ENCODE results near the gene CYB561. TPM values are rescaled to one million over a fixed set of nuclear protein-coding genes. Genes with fewer than 3 reads are reported as not detected.

Gene CYB561
- total and polyA plus RNA-seq, 2 experiments from 2014 or later = 15.9 to 19.1 TPM

DNA sequence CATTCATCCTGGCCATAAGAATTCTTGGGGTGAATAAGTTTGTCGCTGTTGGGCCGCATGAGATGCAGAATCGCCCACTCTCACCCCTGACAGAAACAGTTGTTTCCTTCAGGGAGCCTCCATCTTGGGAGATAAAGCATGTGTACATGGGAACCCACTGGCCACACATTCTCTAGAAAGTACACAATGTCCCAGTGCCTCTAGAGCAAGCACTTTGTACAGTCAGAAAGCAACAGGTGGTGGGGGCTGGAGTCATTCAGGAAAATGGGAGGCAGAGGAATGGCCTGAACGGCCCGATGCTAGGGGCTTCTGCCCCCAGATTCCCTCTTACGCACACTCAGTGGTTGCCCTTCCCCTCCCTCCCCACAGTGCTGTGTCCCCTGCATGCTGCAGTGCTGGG lies 46.8 kb upstream of the CYB561 start:
- Histone ChIP-seq H3F3A (ENCODE audit: insufficient read depth) (no peaks in the 10 kb centered on the region), H3K4me2 (ENCODE audit: unreplicated experiment) (no peak overlapping the region), H3K79me2 (ENCODE audit: insufficient read depth) (no peaks in the 10 kb centered on the region), H3K9ac (no peak overlapping the region), H3K4me3 (no peak overlapping the region), H3K4me1 (ENCODE audit: insufficient read depth) (no peaks in the 10 kb centered on the region), H3K9me2 (ENCODE audit: insufficient read depth) (no peaks in the 10 kb centered on the region), H3K27me3 (replicated peaks; ENCODE audit: insufficient read depth) (no peaks in the 10 kb centered on the region), H3K36me3 (ENCODE audit: low read depth) (no peaks in the 10 kb centered on the region), H2AFZ (no peak overlapping the region), H4K20me1 (ENCODE audit: insufficient read depth) (no peaks in the 10 kb centered on the region), H3K27ac (no peak overlapping the region), H3K9me3 (ENCODE audit: low read depth) (no peaks in the 10 kb centered on the region)
- TF ChIP-seq EZH2phosphoT487 (IDR thresholded peaks at IDR 0.05; ENCODE audit: insufficient read depth, low read depth) (no peak), EZH2 (IDR thresholded peaks at IDR 0.05; ENCODE audit: insufficient read depth, poor library complexity, severe bottlenecking) (no peak)
- DNase-seq = no peak
- WGBS, 2 experiments (ENCODE audit: low coverage in 1 of 2, low lambda C conversion rate in 2 of 2, missing lambda C conversion rate in 2 of 2) = 86 to 90% methylated on average over 6 of the region's 6 CpGs
- in situ Hi-C loops (cut with MboI) = no loop called here

DNA sequence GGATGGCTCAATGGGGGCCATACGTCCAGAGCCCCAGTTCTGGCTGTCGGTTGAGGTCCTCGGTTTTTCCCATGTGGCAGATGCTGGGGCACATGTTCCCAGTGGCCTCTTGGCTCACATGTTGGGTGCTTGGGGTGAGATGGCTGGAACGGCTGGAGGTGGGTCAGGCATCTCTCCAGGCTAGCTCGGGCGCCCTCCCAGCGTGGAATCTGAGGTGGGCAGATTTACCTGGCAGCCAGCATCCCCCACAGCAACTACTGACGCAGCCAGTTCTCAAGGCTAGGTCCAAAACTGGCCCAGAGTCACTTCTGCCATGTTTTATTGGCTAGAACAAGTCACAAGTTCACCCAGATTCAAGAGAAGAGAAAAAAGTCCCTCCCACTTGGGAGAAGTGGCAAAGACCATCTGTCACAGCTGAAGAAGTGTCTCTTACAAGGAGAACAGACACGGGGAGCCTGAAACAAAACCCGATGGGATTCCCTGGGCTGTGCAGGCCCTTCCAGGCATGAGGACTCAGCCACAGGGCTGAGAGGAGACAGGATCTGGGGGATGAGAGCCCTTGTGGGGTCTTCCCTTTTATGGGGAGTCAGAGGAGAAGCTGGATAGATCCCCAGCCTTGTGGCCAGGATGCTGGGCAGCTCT lies 46.0 kb upstream of the CYB561 start:
- TF ChIP-seq EZH2 (IDR thresholded peaks at IDR 0.05; ENCODE audit: insufficient read depth, poor library complexity, severe bottlenecking) (no peak), EZH2phosphoT487 (IDR thresholded peaks at IDR 0.05; ENCODE audit: insufficient read depth, low read depth) (no peak)
- Histone ChIP-seq H3K36me3 (ENCODE audit: low read depth) (no peaks in the 10 kb centered on the region), H3K27ac (no peak overlapping the region), H3K4me3 (no peak overlapping the region), H3K27me3 (replicated peaks; ENCODE audit: insufficient read depth) (no peaks in the 10 kb centered on the region), H3K9ac (no peak overlapping the region), H3F3A (ENCODE audit: insufficient read depth) (no peaks in the 10 kb centered on the region), H3K9me3 (ENCODE audit: low read depth) (no peaks in the 10 kb centered on the region), H2AFZ (no peak overlapping the region), H3K4me1 (ENCODE audit: insufficient read depth) (no peaks in the 10 kb centered on the region), H3K9me2 (ENCODE audit: insufficient read depth) (no peaks in the 10 kb centered on the region), H4K20me1 (ENCODE audit: insufficient read depth) (no peaks in the 10 kb centered on the region), H3K79me2 (ENCODE audit: insufficient read depth) (no peaks in the 10 kb centered on the region), H3K4me2 (ENCODE audit: unreplicated experiment) (no peak overlapping the region)
- DNase-seq = no peak
- in situ Hi-C loops (cut with MboI) = no loop called here
- WGBS, 2 experiments (ENCODE audit: low coverage in 1 of 2, low lambda C conversion rate in 2 of 2, missing lambda C conversion rate in 2 of 2) = 71 to 77% methylated on average over 10 of the region's 10 CpGs

- no peak overlapping the region for H3K4me3 ChIP-seq
- H3K9ac ChIP-seq = no peak overlapping the region
- H3K79me2 ChIP-seq (ENCODE audit: insufficient read depth) = no peaks in the 10 kb centered on the region
- no peak for DNase-seq
- H3K27me3 ChIP-seq (replicated peaks; ENCODE audit: insufficient read depth) = no peaks in the 10 kb centered on the region
- H3K4me1 ChIP-seq (ENCODE audit: insufficient read depth) = no peaks in the 10 kb centered on the region
- WGBS, 2 experiments (ENCODE audit: low coverage in 1 of 2, low lambda C conversion rate in 2 of 2, missing lambda C conversion rate in 2 of 2) = 78 to 82% methylated on average over 8 of the region's 8 CpGs
- H3K9me2 ChIP-seq (ENCODE audit: insufficient read depth) = no peaks in the 10 kb centered on the region
- H3K9me3 ChIP-seq (ENCODE audit: low read depth) = no peaks in the 10 kb centered on the region
- no peak overlapping the region for H2AFZ ChIP-seq
- H3F3A ChIP-seq (ENCODE audit: insufficient read depth) = no peaks in the 10 kb centered on the region
- no peaks in the 10 kb centered on the region for H3K36me3 ChIP-seq (ENCODE audit: low read depth)
- H3K27ac ChIP-seq = no peak overlapping the region
- in situ Hi-C loops (cut with MboI) = no loop called here
- H4K20me1 ChIP-seq (ENCODE audit: insufficient read depth) = no peaks in the 10 kb centered on the region
- no peak overlapping the region for H3K4me2 ChIP-seq (ENCODE audit: unreplicated experiment)
- TF ChIP-seq EZH2 (IDR thresholded peaks at IDR 0.05; ENCODE audit: insufficient read depth, poor library complexity, severe bottlenecking) = no peak
- no peak for TF ChIP-seq EZH2phosphoT487 (IDR thresholded peaks at IDR 0.05; ENCODE audit: insufficient read depth, low read depth)
Measured at GRCh38 chr17:63491413-63491812, 45.3 kb upstream of the CYB561 start.

GRCh38 chr17:63490858-63491400 lies 44.8 kb upstream of the CYB561 start:
- Histone ChIP-seq H3K27ac (no peak overlapping the region), H3K79me2 (ENCODE audit: insufficient read depth) (no peaks in the 10 kb centered on the region), H3K9ac (no peak overlapping the region), H2AFZ (no peak overlapping the region), H3F3A (ENCODE audit: insufficient read depth) (no peaks in the 10 kb centered on the region), H3K4me1 (ENCODE audit: insufficient read depth) (no peaks in the 10 kb centered on the region), H3K9me2 (ENCODE audit: insufficient read depth) (no peaks in the 10 kb centered on the region), H3K36me3 (ENCODE audit: low read depth) (no peaks in the 10 kb centered on the region), H4K20me1 (ENCODE audit: insufficient read depth) (no peaks in the 10 kb centered on the region), H3K4me3 (no peak overlapping the region), H3K27me3 (replicated peaks; ENCODE audit: insufficient read depth) (no peaks in the 10 kb centered on the region), H3K9me3 (ENCODE audit: low read depth) (no peaks in the 10 kb centered on the region), H3K4me2 (ENCODE audit: unreplicated experiment) (no peak overlapping the region)
- in situ Hi-C loops (cut with MboI) = no loop called here
- WGBS, 2 experiments (ENCODE audit: low coverage in 1 of 2, low lambda C conversion rate in 2 of 2, missing lambda C conversion rate in 2 of 2) = 79 to 81% methylated on average over 22 of the region's 22 CpGs
- TF ChIP-seq EZH2phosphoT487 (IDR thresholded peaks at IDR 0.05; ENCODE audit: insufficient read depth, low read depth) = no peak
- TF ChIP-seq EZH2 (IDR thresholded peaks at IDR 0.05; ENCODE audit: insufficient read depth, poor library complexity, severe bottlenecking) = no peak
- no peak for DNase-seq

All from GM23248 (cell line).